ENCODE results near the gene SSRP1. TPM values are rescaled to one million over a fixed set of nuclear protein-coding genes. Genes with fewer than 3 reads are reported as not detected.

The SSRP1 gene
- polyA plus RNA-seq, 3 donors = 9.8 to 34.7 (median 14.7) TPM

DNA sequence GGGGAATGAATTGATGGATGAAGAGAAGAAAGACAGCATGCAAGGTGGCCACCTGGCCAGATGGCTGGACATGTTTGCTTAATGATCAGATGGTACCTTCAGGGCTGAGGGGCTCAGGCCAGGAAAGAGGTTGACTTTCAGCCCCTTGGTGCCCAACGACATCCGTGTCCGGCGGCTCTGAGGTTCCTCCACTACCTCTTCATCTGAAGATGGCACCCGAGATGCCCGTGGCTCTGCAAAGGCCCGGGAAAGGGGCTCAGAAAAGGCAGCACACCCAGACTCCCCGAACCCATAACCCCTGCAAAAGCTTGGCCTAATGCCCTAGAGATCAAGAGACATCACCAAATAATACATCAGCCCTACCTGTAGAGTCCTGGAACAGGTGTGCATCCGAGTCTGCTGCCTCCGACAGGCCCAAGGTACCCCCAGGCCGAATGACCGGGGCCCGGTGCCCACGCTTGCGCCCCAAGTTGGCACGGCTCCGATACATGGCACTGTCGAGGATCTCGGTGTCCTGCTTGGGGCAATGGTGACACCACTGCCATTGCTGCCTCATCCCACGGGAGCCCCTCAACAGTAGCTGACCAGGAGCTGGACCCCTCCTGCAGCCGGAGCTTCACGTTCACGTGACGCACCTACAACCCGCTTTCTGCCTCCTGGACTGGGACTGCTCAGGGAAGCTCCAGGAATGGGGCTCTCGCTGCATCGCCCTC is 33.8 kb downstream of the SSRP1 start:
- Histone ChIP-seq H3K79me2 (ENCODE audit: insufficient read depth, low read length) (no peaks in the 10 kb centered on the region), H2AFZ (ENCODE audit: insufficient read depth, low read depth, low read length, poor library complexity, severe bottlenecking) (no peak overlapping the region), H3K9me3 (replicated peaks in 1 of 2; ENCODE audit: control insufficient read depth in 1 of 2, insufficient read depth in 1 of 2, low read length in 2 of 2) (peaks cover 8 to 27% of the 10 kb centered on the region in 2 donors), H3K4me1 (ENCODE audit: control insufficient read depth in 1 of 2, insufficient read depth in 2 of 2, low read length in 2 of 2) (peaks cover under 1% of the 10 kb centered on the region in 2 donors), H3K27me3 (ENCODE audit: control insufficient read depth in 2 of 2, insufficient read depth in 2 of 2, low read length in 2 of 2) (no peaks in the 10 kb centered on the region), H4K20me1 (ENCODE audit: insufficient read depth, low read length) (no peaks in the 10 kb centered on the region), H3K4me3 (replicated peaks in 1 of 3; ENCODE audit: low read depth in 2 of 3, low read length in 3 of 3) (no peak overlapping the region), H3K36me3 (replicated peaks in 1 of 2; ENCODE audit: control insufficient read depth in 1 of 2, insufficient read depth in 2 of 2, low read length in 2 of 2) (no peaks in the 10 kb centered on the region), H3K27ac (ENCODE audit: low read depth in 1 of 2, low read length in 2 of 2) (no peak overlapping the region), H3K9ac (ENCODE audit: insufficient read depth, low read length, poor library complexity, severe bottlenecking) (no peak overlapping the region), H3K4me2 (replicated peaks; ENCODE audit: extremely low read depth, low read length, poor library complexity, severe bottlenecking) (no peak overlapping the region)
- WGBS (ENCODE audit: insufficient coverage) = 96% methylated on average over 24 of the region's 27 CpGs
- no peak overlapping the region for H3K27ac Mint-ChIP-seq
- peaks cover 0 to 2% (median 1%) of the 10 kb centered on the region in 3 donors for H3K27me3 Mint-ChIP-seq (ENCODE audit: low read depth in 3 of 3)
- peaks cover 4 to 6% of the 10 kb centered on the region in 2 donors for H3K36me3 Mint-ChIP-seq
- no peak overlapping the region for H3K4me3 Mint-ChIP-seq
- TF ChIP-seq, protein P1, sequence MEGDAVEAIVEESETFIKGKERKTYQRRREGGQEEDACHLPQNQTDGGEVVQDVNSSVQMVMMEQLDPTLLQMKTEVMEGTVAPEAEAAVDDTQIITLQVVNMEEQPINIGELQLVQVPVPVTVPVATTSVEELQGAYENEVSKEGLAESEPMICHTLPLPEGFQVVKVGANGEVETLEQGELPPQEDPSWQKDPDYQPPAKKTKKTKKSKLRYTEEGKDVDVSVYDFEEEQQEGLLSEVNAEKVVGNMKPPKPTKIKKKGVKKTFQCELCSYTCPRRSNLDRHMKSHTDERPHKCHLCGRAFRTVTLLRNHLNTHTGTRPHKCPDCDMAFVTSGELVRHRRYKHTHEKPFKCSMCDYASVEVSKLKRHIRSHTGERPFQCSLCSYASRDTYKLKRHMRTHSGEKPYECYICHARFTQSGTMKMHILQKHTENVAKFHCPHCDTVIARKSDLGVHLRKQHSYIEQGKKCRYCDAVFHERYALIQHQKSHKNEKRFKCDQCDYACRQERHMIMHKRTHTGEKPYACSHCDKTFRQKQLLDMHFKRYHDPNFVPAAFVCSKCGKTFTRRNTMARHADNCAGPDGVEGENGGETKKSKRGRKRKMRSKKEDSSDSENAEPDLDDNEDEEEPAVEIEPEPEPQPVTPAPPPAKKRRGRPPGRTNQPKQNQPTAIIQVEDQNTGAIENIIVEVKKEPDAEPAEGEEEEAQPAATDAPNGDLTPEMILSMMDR (IDR thresholded peaks at IDR 0.05) = no peak
- DNase-seq = no peak
- H3K4me1 Mint-ChIP-seq = peaks cover 4% of the 10 kb centered on the region
- peaks cover 7 to 20% (median 12%) of the 10 kb centered on the region in 7 donors for H3K9me3 Mint-ChIP-seq
- intact Hi-C loops (cut with micrococcal nuclease) = no loop called here

DNA sequence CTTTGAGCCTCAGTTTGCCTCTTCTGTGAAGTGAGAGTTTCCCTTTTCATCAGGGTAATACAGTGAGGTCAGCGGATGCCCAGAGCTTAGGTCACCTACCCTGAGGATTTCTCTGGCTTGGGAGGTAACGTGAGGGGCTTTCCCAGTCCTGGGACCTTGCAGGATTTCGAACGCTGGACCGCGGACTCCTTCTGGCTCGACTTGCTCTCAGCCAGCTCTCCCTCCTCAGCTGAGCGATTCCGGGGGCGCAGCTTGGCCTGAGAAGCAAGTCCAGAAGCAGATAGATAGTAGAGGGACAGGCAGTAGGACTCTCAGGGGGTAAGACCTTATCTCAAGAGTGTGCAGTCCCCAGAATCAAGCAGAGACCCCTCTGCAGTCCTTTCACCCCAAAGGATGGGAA is 34.9 kb downstream of the SSRP1 start:
- Histone ChIP-seq H3K4me3 (replicated peaks in 1 of 3; ENCODE audit: low read depth in 2 of 3, low read length in 3 of 3) (no peak overlapping the region), H3K4me2 (replicated peaks; ENCODE audit: extremely low read depth, low read length, poor library complexity, severe bottlenecking) (no peak overlapping the region), H3K36me3 (replicated peaks in 1 of 2; ENCODE audit: control insufficient read depth in 1 of 2, insufficient read depth in 2 of 2, low read length in 2 of 2) (no peaks in the 10 kb centered on the region), H2AFZ (ENCODE audit: insufficient read depth, low read depth, low read length, poor library complexity, severe bottlenecking) (no peak overlapping the region), H3K27me3 (ENCODE audit: control insufficient read depth in 2 of 2, insufficient read depth in 2 of 2, low read length in 2 of 2) (no peaks in the 10 kb centered on the region), H3K9ac (ENCODE audit: insufficient read depth, low read length, poor library complexity, severe bottlenecking) (no peak overlapping the region), H4K20me1 (ENCODE audit: insufficient read depth, low read length) (no peaks in the 10 kb centered on the region), H3K27ac (ENCODE audit: low read depth in 1 of 2, low read length in 2 of 2) (no peak overlapping the region), H3K9me3 (replicated peaks in 1 of 2; ENCODE audit: control insufficient read depth in 1 of 2, insufficient read depth in 1 of 2, low read length in 2 of 2) (peaks cover 8 to 27% of the 10 kb centered on the region in 2 donors), H3K79me2 (ENCODE audit: insufficient read depth, low read length) (no peaks in the 10 kb centered on the region), H3K4me1 (ENCODE audit: control insufficient read depth in 1 of 2, insufficient read depth in 2 of 2, low read length in 2 of 2) (no peaks in the 10 kb centered on the region)
- Mint-ChIP-seq H3K36me3 (peaks cover 4 to 6% of the 10 kb centered on the region in 2 donors), H3K4me1 (no peaks in the 10 kb centered on the region), H3K27me3 (ENCODE audit: low read depth in 3 of 3) (peaks cover 0 to 2% (median 1%) of the 10 kb centered on the region in 3 donors), H3K9me3 (peaks cover 7 to 20% (median 12%) of the 10 kb centered on the region in 7 donors), H3K27ac (no peak overlapping the region), H3K4me3 (no peak overlapping the region)
- intact Hi-C loops (cut with micrococcal nuclease) = no loop called here
- TF ChIP-seq, protein P1 (IDR thresholded peaks at IDR 0.05) = no peak
- WGBS (ENCODE audit: insufficient coverage) = 100% methylated on average over 1 of the region's 10 CpGs
- no peak for DNase-seq

Measured in CD14-positive monocyte (primary cell).